Activated T-cell treated with anti-CD3 and anti-CD28 coated beads for 48 hours (primary cell): ENCODE data around the gene METTL24.
"Not testable (repeated sequence)": the region's sequence is repeated elsewhere in the genome, so short reads cannot be mapped to it uniquely, and the experiment has no call there.

Source experiments
- DNase-seq: peaks from one replicate; pipeline ENCODE4 v3.0.0-alpha.2; 2020; ENCODE audit warnings: low read depth

Gene METTL24

GRCh38 chr6:110360676-110361075 lies 2.5 kb upstream of the METTL24 start:
- no peak for DNase-seq

- DNase-seq: no peak
These were observed 1.4 kb upstream of the METTL24 start for GRCh38 chr6:110359556-110359955.

- no peak for DNase-seq
These were observed 508 bp upstream of the METTL24 start for GRCh38 chr6:110358553-110359160.

GRCh38 chr6:110357298-110357663 lies 868 bp downstream of the METTL24 start:
- DNase-seq: no peak

- no peak for DNase-seq
These were observed 1.4 kb downstream of the METTL24 start for GRCh38 chr6:110356778-110357177.

GRCh38 chr6:110355727-110356126 lies 2.4 kb downstream of the METTL24 start:
- DNase-seq: no peak

GRCh38 chr6:110355022-110355421 lies 3.1 kb downstream of the METTL24 start:
- no peak for DNase-seq

GRCh38 chr6:110354153-110354552 lies 4.0 kb downstream of the METTL24 start:
- no peak for DNase-seq

- no peak for DNase-seq
These were observed 4.6 kb downstream of the METTL24 start for GRCh38 chr6:110353457-110354001.

GRCh38 chr6:110352563-110353262 lies 5.4 kb downstream of the METTL24 start:
- no peak for DNase-seq

GRCh38 chr6:110351986-110352385 lies 6.2 kb downstream of the METTL24 start:
- DNase-seq: no peak

- no peak for DNase-seq
These were observed 6.6 kb downstream of the METTL24 start for GRCh38 chr6:110351546-110351945.

- not testable (repeated sequence) for DNase-seq
These were observed 7.6 kb downstream of the METTL24 start for GRCh38 chr6:110350593-110350992.

- DNase-seq: no peak
These were observed 9.0 kb downstream of the METTL24 start for GRCh38 chr6:110348961-110349690.

- DNase-seq: no peak
These were observed 13.1 kb downstream of the METTL24 start for GRCh38 chr6:110345025-110345424.

GRCh38 chr6:110342759-110343158 lies 15.4 kb downstream of the METTL24 start:
- no peak for DNase-seq

- DNase-seq: no peak
These were observed 16.2 kb downstream of the METTL24 start for GRCh38 chr6:110341663-110342596.

GRCh38 chr6:110341067-110341466 lies 17.1 kb downstream of the METTL24 start:
- no peak for DNase-seq

GRCh38 chr6:110340392-110340965 lies 17.7 kb downstream of the METTL24 start:
- no peak for DNase-seq

- DNase-seq: no peak
These were observed 19.2 kb downstream of the METTL24 start for GRCh38 chr6:110338820-110339470.

GRCh38 chr6:110337486-110337885 lies 20.7 kb downstream of the METTL24 start:
- no peak for DNase-seq
